ENCODE results near the gene DKKL1. TPM values are rescaled to one million over a fixed set of nuclear protein-coding genes. Genes with fewer than 3 reads are reported as not detected.
A peak's percentile ranks its signal among the peaks of the same experiment; 100 is the strongest.

Gene DKKL1
- total RNA-seq, 1 donor from 2014 or later = 5.2 TPM

DNA sequence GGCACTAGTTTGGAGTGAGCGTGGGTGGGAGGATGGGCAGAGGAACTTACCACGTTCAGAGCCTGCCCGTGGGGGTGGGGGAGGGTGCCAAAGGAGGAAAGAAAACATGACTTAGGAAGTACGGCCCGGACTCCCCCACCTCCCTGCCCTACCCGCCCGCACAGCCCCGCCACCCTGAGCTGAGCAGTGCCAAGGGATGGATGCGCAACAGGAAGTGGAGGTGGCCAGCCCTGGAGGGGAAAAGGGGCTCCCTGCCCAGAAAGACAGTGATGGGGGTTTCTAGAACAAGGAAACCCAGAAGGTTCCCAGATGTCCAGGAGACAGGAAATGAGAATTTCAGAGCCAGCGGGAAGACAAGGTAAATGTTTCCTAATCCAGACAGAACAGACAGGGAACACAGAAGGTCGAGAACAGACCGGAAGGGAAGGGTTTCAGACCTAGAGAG, 7.7 kb upstream of the DKKL1 start:
- peak overlapping the region; percentile 48 for H3K4me3 Mint-ChIP-seq (ENCODE audit: low read depth)
- TF ChIP-seq, protein P1, sequence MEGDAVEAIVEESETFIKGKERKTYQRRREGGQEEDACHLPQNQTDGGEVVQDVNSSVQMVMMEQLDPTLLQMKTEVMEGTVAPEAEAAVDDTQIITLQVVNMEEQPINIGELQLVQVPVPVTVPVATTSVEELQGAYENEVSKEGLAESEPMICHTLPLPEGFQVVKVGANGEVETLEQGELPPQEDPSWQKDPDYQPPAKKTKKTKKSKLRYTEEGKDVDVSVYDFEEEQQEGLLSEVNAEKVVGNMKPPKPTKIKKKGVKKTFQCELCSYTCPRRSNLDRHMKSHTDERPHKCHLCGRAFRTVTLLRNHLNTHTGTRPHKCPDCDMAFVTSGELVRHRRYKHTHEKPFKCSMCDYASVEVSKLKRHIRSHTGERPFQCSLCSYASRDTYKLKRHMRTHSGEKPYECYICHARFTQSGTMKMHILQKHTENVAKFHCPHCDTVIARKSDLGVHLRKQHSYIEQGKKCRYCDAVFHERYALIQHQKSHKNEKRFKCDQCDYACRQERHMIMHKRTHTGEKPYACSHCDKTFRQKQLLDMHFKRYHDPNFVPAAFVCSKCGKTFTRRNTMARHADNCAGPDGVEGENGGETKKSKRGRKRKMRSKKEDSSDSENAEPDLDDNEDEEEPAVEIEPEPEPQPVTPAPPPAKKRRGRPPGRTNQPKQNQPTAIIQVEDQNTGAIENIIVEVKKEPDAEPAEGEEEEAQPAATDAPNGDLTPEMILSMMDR (IDR thresholded peaks at IDR 0.05; ENCODE audit: unreplicated experiment) = no peak

DNA sequence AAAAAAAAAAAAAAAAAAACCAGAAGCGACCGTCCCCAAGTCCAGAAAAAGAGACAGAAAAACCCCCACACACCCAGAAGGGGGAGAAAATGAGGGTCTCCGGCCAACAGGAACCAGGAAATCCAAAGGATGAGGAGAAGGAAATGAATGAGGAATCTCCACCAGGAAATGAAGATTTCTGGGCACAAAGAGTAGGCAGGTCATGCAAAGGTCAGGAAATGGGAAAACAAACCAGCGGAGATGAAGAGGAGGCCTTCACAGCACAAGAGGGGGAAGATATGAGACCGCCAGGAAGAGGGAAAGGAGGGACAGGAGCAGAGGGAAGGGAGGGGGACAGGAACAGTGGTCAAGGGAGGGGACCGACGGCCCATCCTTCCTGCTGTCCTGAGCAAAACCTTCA, 7.3 kb upstream of the DKKL1 start:
- H3K4me3 Mint-ChIP-seq (ENCODE audit: low read depth) = peak overlapping the region; percentile 48

More for the DNA sequence above, 7.7 kb upstream of the DKKL1 start:
- H3K9me3 Mint-ChIP-seq (ENCODE audit: low read depth) = no peaks in the 10 kb centered on the region
- no peak for DNase-seq (ENCODE audit: low spot score, unreplicated experiment)
- H3K36me3 Mint-ChIP-seq (ENCODE audit: insufficient read depth) = peaks cover 39% of the 10 kb centered on the region
- H3K27me3 Mint-ChIP-seq = no peaks in the 10 kb centered on the region
- peak overlapping the region; percentile 86 for H3K27ac Mint-ChIP-seq
- H3K4me1 Mint-ChIP-seq (ENCODE audit: low read depth) = peaks cover 22% of the 10 kb centered on the region

DNA sequence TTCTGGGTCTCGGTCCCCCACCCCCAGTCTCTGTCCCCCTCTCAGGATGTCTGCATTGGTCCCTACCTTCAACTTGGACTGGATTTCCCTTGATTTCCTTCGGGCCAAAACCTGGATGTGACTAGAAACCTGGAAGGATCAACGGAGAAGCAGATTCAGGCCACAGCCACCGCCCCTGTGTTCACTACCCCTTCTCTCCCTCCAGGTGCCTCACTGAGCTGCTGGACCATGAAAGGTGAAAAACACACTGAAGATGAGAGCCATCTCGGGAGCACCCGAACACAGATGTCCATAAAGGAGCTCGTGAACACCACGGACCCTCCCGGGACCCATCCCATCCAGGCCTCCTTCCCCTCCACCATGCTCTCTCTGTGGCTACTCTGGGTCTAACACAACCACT, 6.5 kb upstream of the DKKL1 start:
- peaks cover 22% of the 10 kb centered on the region for H3K4me1 Mint-ChIP-seq (ENCODE audit: low read depth)
- no peak overlapping the region for H3K4me3 Mint-ChIP-seq (ENCODE audit: low read depth)
- no peaks in the 10 kb centered on the region for H3K9me3 Mint-ChIP-seq (ENCODE audit: low read depth)
- peak overlapping the region; percentile 86 for H3K27ac Mint-ChIP-seq
- TF ChIP-seq, protein P1 (IDR thresholded peaks at IDR 0.05; ENCODE audit: unreplicated experiment) = no peak
- H3K36me3 Mint-ChIP-seq (ENCODE audit: insufficient read depth) = peaks cover 34% of the 10 kb centered on the region
- no peak for DNase-seq (ENCODE audit: low spot score, unreplicated experiment)
- H3K27me3 Mint-ChIP-seq = no peaks in the 10 kb centered on the region

More for the DNA sequence above, 7.3 kb upstream of the DKKL1 start:
- H3K27ac Mint-ChIP-seq = peak overlapping the region; percentile 86
- no peaks in the 10 kb centered on the region for H3K27me3 Mint-ChIP-seq
- peaks cover 36% of the 10 kb centered on the region for H3K36me3 Mint-ChIP-seq (ENCODE audit: insufficient read depth)
- peaks cover 22% of the 10 kb centered on the region for H3K4me1 Mint-ChIP-seq (ENCODE audit: low read depth)
- no peak for DNase-seq (ENCODE audit: low spot score, unreplicated experiment)
- TF ChIP-seq, protein P1 (IDR thresholded peaks at IDR 0.05; ENCODE audit: unreplicated experiment) = no peak
- no peaks in the 10 kb centered on the region for H3K9me3 Mint-ChIP-seq (ENCODE audit: low read depth)

DNA sequence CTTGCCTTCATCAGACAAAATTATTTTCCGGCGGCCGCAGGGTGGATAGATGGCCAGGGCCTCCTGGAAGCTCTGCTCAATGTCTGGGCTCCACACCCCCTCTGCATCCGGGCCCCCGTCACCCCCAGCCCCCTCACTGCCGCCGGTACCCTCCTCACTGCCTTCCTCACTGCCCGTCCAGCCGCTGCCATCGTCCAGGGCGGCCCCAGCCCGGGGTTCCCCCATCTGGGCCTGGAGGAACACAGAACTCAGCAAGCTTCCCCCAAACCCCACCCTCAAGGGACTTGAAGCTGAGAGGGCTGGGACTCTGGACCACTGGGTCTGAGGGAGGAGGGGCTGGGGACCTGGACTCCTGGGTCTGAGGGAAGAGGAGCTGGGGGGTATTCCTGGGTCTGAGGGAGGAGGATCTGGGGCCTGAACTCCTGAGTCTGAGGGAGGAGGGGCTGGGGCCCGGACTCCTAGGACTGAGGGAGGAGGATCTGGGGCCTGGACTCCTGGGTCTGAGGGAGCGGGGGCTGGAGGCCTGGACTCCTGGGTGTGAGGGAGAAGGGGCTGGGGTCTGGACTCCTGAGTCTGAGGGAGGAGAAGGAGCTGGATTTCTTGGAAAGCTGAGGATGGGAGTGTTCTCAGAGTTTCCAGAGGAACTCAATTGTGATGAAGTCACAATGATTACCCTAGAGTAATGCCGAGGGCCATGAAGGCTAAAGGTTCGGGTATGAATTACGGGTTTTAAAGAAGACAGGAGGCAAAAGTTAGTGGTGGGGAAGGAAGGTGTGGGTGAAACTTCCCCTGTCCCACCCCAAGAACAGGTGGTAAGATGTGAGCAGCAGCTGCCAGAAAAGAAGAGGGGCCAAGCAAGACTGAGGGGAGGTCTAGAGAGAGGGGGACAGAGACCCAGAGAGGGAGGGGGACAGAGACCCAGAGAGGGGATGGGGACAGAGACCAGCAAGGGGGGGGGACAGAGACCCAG, 3.5 kb upstream of the DKKL1 start:
- peaks cover 22% of the 10 kb centered on the region for H3K36me3 Mint-ChIP-seq (ENCODE audit: insufficient read depth)
- H3K27ac Mint-ChIP-seq = no peak overlapping the region
- no peaks in the 10 kb centered on the region for H3K27me3 Mint-ChIP-seq
- TF ChIP-seq, protein P1 (IDR thresholded peaks at IDR 0.05; ENCODE audit: unreplicated experiment) = no peak
- no peak overlapping the region for H3K4me3 Mint-ChIP-seq (ENCODE audit: low read depth)
- H3K4me1 Mint-ChIP-seq (ENCODE audit: low read depth) = peaks cover 22% of the 10 kb centered on the region
- no peaks in the 10 kb centered on the region for H3K9me3 Mint-ChIP-seq (ENCODE audit: low read depth)
- no peak for DNase-seq (ENCODE audit: low spot score, unreplicated experiment)

DNA sequence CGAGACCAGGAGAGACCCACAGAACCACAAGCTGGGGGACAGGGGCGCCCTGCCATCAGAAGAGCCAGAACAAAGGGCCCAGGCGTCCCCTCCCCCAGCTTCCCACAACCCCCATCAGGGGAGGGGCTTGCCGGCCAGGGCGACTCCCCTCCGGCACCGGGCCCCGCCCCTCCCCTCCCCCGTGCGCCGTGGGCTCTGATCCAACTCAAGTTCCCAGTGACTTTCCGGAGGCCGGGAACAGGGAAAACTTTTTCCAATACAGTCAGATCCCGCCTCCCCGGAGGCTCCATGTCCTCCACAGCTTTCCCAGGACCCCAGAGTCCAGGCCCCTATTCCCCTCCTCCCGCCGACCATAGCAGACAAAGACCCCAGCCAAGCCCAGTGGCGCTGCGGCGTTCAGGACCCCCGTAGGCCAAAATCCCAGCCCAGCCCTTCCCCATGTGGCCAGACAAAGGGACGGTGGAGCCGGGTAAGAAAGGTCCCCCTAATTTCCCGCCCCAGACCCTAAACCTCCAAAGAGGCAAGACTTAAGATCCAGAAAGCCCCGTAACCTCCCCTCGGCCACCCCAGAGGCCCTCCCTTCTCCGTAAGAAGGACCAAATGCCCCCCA, 2.1 kb upstream of the DKKL1 start:
- Mint-ChIP-seq H3K4me3 (ENCODE audit: low read depth) (no peak overlapping the region), H3K27me3 (no peaks in the 10 kb centered on the region), H3K27ac (no peak overlapping the region), H3K36me3 (ENCODE audit: insufficient read depth) (peaks cover 14% of the 10 kb centered on the region), H3K9me3 (ENCODE audit: low read depth) (no peaks in the 10 kb centered on the region), H3K4me1 (ENCODE audit: low read depth) (peaks cover 16% of the 10 kb centered on the region)
- peak; percentile 68 for DNase-seq (ENCODE audit: low spot score, unreplicated experiment)
- TF ChIP-seq, protein P1 (IDR thresholded peaks at IDR 0.05; ENCODE audit: unreplicated experiment) = no peak

Data from progenitor cell of endocrine pancreas (in vitro differentiated cells).